ENCODE results near the gene GAB1. TPM values are rescaled to one million over a fixed set of nuclear protein-coding genes. Genes with fewer than 3 reads are reported as not detected.
A peak's percentile ranks its signal among the peaks of the same experiment; 100 is the strongest.
"Not testable (repeated sequence)": the region's sequence is repeated elsewhere in the genome, so short reads cannot be mapped to it uniquely, and the experiment has no call there.

Gene GAB1
- polyA plus RNA-seq, 1 donor from 2014 or later = 2.1 TPM

- peaks cover 1 to 7% (median 6%) of the 10 kb centered on the region in 3 donors for H3K4me1 Mint-ChIP-seq
- H3K27me3 Mint-ChIP-seq = peaks cover 5% of the 10 kb centered on the region
- no peak overlapping the region for H3K4me3 Mint-ChIP-seq
- H3K9me3 Mint-ChIP-seq = no peaks in the 10 kb centered on the region
- no peak overlapping the region for H3K27ac Mint-ChIP-seq
- no peaks in the 10 kb centered on the region for H3K36me3 Mint-ChIP-seq
These were observed 10.9 kb downstream of the GAB1 start for GRCh38 chr4:143347484-143348111.

- H3K36me3 Mint-ChIP-seq = no peaks in the 10 kb centered on the region
- no peaks in the 10 kb centered on the region for H3K9me3 Mint-ChIP-seq
- H3K27ac Mint-ChIP-seq = no peak overlapping the region
- peaks cover 11% of the 10 kb centered on the region for H3K27me3 Mint-ChIP-seq
- peaks cover 1 to 11% (median 9%) of the 10 kb centered on the region in 3 donors for H3K4me1 Mint-ChIP-seq
- H3K4me3 Mint-ChIP-seq = no peak overlapping the region
These were observed 11.8 kb downstream of the GAB1 start for GRCh38 chr4:143348233-143349077.

- peaks cover 11% of the 10 kb centered on the region for H3K27me3 Mint-ChIP-seq
- not testable (repeated sequence) for H3K9me3 Mint-ChIP-seq, H3K27ac Mint-ChIP-seq, H3K36me3 Mint-ChIP-seq, H3K4me3 Mint-ChIP-seq
- peaks cover 1 to 11% (median 9%) of the 10 kb centered on the region in 3 donors for H3K4me1 Mint-ChIP-seq
These were observed 13.3 kb downstream of the GAB1 start for GRCh38 chr4:143349858-143350527.

GRCh38 chr4:143351149-143351691 is 14.5 kb downstream of the GAB1 start:
- no peak overlapping the region for H3K27ac Mint-ChIP-seq

GRCh38 chr4:143351774-143352451 is 15.2 kb downstream of the GAB1 start:
- peaks cover 4 to 18% (median 13%) of the 10 kb centered on the region in 3 donors for H3K4me1 Mint-ChIP-seq
- H3K4me3 Mint-ChIP-seq = peak overlapping the region in 1 of 4 donors; percentile 46
- H3K27ac Mint-ChIP-seq = no peak overlapping the region
- peaks cover 11% of the 10 kb centered on the region for H3K27me3 Mint-ChIP-seq
- H3K9me3 Mint-ChIP-seq = no peaks in the 10 kb centered on the region
- H3K36me3 Mint-ChIP-seq = no peaks in the 10 kb centered on the region

More at GRCh38 chr4:143351149-143351691, 14.5 kb downstream of the GAB1 start:
- peaks cover 11% of the 10 kb centered on the region for H3K27me3 Mint-ChIP-seq
- H3K4me3 Mint-ChIP-seq = no peak overlapping the region
- H3K4me1 Mint-ChIP-seq = peaks cover 3 to 12% (median 11%) of the 10 kb centered on the region in 3 donors
- H3K36me3 Mint-ChIP-seq = no peaks in the 10 kb centered on the region
- no peaks in the 10 kb centered on the region for H3K9me3 Mint-ChIP-seq

GRCh38 chr4:143352720-143353119 is 16.0 kb downstream of the GAB1 start:
- no peaks in the 10 kb centered on the region for H3K36me3 Mint-ChIP-seq
- H3K27ac Mint-ChIP-seq = no peak overlapping the region
- no peaks in the 10 kb centered on the region for H3K9me3 Mint-ChIP-seq
- H3K27me3 Mint-ChIP-seq = peaks cover 6% of the 10 kb centered on the region
- H3K4me1 Mint-ChIP-seq = peaks cover 10 to 19% (median 12%) of the 10 kb centered on the region in 3 donors
- H3K4me3 Mint-ChIP-seq = no peak overlapping the region

GRCh38 chr4:143353797-143354196 is 17.1 kb downstream of the GAB1 start:
- H3K27ac Mint-ChIP-seq = peak overlapping the region in 1 of 3 donors; percentile 80
- no peaks in the 10 kb centered on the region for H3K36me3 Mint-ChIP-seq
- H3K4me3 Mint-ChIP-seq = peak overlapping the region in 1 of 4 donors; percentile 42
- peaks cover 13 to 23% (median 15%) of the 10 kb centered on the region in 3 donors for H3K4me1 Mint-ChIP-seq
- no peaks in the 10 kb centered on the region for H3K9me3 Mint-ChIP-seq
- H3K27me3 Mint-ChIP-seq = peaks cover 6% of the 10 kb centered on the region

GRCh38 chr4:143354990-143355389 is 18.3 kb downstream of the GAB1 start:
- Mint-ChIP-seq H3K27ac (no peak overlapping the region), H3K27me3 (peaks cover 6% of the 10 kb centered on the region), H3K9me3 (no peaks in the 10 kb centered on the region), H3K4me3 (no peak overlapping the region), H3K36me3 (no peaks in the 10 kb centered on the region), H3K4me1 (peaks cover 25 to 35% (median 27%) of the 10 kb centered on the region in 3 donors)

GRCh38 chr4:143355540-143356217 is 19.0 kb downstream of the GAB1 start:
- Mint-ChIP-seq H3K36me3 (no peaks in the 10 kb centered on the region), H3K27me3 (peaks cover 6% of the 10 kb centered on the region), H3K4me1 (peaks cover 25 to 35% (median 28%) of the 10 kb centered on the region in 3 donors), H3K9me3 (no peaks in the 10 kb centered on the region), H3K4me3 (peak overlapping the region in 1 of 4 donors; percentile 2), H3K27ac (peak overlapping the region in 2 of 3 donors; percentile 20 to 60)

- Mint-ChIP-seq H3K27me3 (peaks cover 6% of the 10 kb centered on the region), H3K36me3 (no peaks in the 10 kb centered on the region), H3K9me3 (no peaks in the 10 kb centered on the region), H3K27ac (peak overlapping the region in 1 of 3 donors; percentile 91), H3K4me3 (peak overlapping the region in 1 of 4 donors; percentile 39), H3K4me1 (peaks cover 25 to 35% (median 27%) of the 10 kb centered on the region in 3 donors)
These were observed 19.8 kb downstream of the GAB1 start for GRCh38 chr4:143356493-143356892.

- peaks cover 6% of the 10 kb centered on the region for H3K27me3 Mint-ChIP-seq
- H3K4me3 Mint-ChIP-seq = peak overlapping the region in 1 of 4 donors; percentile 58
- H3K36me3 Mint-ChIP-seq = no peaks in the 10 kb centered on the region
- H3K27ac Mint-ChIP-seq = peak overlapping the region; percentile 35 to 91 (median 79)
- H3K4me1 Mint-ChIP-seq = peaks cover 24 to 35% (median 24%) of the 10 kb centered on the region in 3 donors
- H3K9me3 Mint-ChIP-seq = no peaks in the 10 kb centered on the region
These were observed 20.6 kb downstream of the GAB1 start for GRCh38 chr4:143357161-143357845.

- Mint-ChIP-seq H3K9me3 (no peaks in the 10 kb centered on the region), H3K27ac (peak overlapping the region; percentile 71 to 97 (median 94)), H3K4me3 (peak overlapping the region in 3 of 4 donors; percentile 61 to 83 (median 80)), H3K27me3 (no peaks in the 10 kb centered on the region), H3K4me1 (peaks cover 22 to 30% (median 26%) of the 10 kb centered on the region in 3 donors), H3K36me3 (no peaks in the 10 kb centered on the region)
These were observed 21.7 kb downstream of the GAB1 start for GRCh38 chr4:143358419-143358818.

- H3K27ac Mint-ChIP-seq = peak overlapping the region; percentile 71 to 97 (median 94)
- H3K4me3 Mint-ChIP-seq = peak overlapping the region; percentile 61 to 83 (median 73)
- no peaks in the 10 kb centered on the region for H3K36me3 Mint-ChIP-seq
- no peaks in the 10 kb centered on the region for H3K9me3 Mint-ChIP-seq
- no peaks in the 10 kb centered on the region for H3K27me3 Mint-ChIP-seq
- peaks cover 22 to 31% (median 26%) of the 10 kb centered on the region in 3 donors for H3K4me1 Mint-ChIP-seq
These were observed 22.4 kb downstream of the GAB1 start for GRCh38 chr4:143358923-143359643.
